DMS 273 (cell line): ENCODE results near the gene HS1BP3.

Experiments
- DNase-seq: peaks from one replicate; lab custom pipeline; 2025; ENCODE audit not compliant: unreplicated experiment; lab: John Stamatoyannopoulos, UW

The HS1BP3 gene

GRCh38 chr2:20618886-20619521, 31.9 kb downstream of the HS1BP3 start:
- no peak for DNase-seq

GRCh38 chr2:20618468-20618885, 32.4 kb downstream of the HS1BP3 start:
- no peak for DNase-seq

DNA sequence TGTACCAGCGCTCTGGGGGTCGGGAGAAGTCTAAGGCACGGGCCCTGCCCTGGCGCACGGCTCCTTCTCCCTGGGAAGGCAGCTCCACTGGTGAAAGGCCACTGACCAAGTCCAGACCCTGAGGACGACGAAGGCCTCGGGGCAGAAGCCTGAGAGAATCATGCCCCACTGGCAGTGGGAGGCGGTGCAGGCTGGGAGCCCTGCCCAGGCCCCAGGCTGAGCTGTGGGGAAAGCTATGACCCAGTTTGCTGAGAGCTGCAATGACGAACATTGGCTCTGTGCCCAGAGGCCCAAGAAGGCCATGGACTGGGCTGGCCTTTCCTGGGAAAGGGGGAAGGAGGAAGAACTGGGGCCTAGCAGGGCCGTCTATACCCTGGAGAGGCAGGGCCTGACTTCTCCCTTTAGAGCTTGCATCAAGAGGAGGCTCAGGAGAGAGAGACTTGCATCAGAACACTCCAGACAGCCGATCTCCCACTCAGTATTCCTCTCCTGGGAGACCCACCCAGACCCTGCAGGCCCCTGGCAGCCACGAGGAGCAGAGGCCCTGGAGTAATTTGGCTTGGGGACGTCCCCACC, 32.9 kb downstream of the HS1BP3 start:
- DNase-seq = peak; percentile 74

GRCh38 chr2:20617081-20617575, 33.8 kb downstream of the HS1BP3 start:
- peak; percentile 29 for DNase-seq

GRCh38 chr2:20616341-20616871, 34.5 kb downstream of the HS1BP3 start:
- no peak for DNase-seq

- no peak for DNase-seq
Observed at GRCh38 chr2:20615466-20616241, 35.2 kb downstream of the HS1BP3 start.

- DNase-seq = no peak
Observed at GRCh38 chr2:20615068-20615465, 35.8 kb downstream of the HS1BP3 start.

GRCh38 chr2:20614201-20615067, 36.5 kb downstream of the HS1BP3 start:
- DNase-seq = no peak

DNA sequence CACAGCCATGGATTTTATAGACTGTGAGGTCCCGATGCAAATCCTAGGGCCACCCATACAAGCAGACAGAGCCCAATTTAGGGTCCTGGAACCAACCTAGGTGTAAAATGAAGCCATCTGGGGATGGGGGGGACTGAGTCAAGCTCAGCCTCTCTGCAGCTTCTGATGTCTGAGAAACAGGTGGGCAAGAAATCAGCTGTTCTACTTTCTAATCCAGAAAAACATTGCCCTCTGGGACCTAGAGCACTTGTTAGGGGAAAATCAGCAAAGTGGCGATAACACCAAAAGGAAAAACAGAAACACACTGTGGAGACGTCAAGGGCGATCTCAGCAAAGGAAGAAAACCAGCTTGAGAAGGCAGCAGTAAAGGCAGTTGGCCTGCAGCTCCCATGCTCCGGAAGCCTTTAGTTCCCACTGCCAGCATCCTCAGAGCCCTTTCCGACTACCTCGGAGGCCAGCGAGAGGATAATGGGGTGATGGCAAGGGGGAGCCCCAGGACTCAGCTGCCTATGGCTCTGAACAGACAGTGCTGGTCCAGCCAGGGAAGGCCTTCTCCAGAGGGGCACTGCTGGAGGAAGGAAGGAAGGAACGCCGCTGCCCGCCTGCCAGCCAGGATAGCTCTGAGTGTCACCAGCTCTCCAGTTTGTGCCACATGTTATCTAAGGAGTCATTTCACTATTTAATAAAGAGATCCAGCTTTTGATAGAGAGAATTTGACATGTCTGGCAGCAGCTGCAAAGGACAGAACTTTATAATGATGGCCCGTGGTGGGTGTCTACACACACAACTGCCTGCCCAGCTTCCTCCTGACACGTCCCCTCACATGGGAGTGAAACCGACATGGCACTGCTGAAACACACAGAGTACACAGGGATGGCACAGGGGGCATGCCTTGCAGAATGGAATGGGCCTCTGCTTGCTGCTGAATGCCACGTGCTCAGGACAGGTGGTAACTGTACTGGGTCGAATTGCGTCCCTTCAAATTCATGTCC, 37.7 kb downstream of the HS1BP3 start:
- no peak for DNase-seq

DNA sequence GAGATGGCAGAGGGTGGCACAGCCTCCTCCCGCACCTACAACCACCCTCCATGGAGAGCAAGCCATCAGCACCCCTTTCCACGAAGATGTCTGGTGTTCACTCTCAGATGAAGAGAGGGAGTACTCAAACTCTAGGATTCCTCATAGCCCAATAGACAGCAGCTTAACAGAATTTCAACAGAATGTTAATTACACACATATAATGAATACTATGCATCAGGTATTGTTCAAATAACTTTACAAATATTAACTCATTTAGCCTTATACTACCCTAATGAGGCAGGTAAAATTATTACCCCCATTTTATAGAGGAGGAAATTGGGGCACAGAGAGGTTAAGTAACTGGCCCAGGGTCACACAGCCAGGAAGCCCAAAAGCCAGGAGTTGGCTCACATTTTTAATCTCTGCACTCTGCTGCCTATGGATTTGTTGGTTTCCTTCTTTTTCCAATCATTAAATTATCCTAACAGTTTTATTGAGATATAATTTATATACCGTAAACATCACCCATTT, 39.0 kb downstream of the HS1BP3 start:
- DNase-seq = no peak

GRCh38 chr2:20611077-20611843, 39.6 kb downstream of the HS1BP3 start:
- no peak for DNase-seq

GRCh38 chr2:20609995-20610357, 40.9 kb downstream of the HS1BP3 start:
- no peak for DNase-seq

GRCh38 chr2:20609349-20609994, 41.4 kb downstream of the HS1BP3 start:
- peak; percentile 46 for DNase-seq

DNA sequence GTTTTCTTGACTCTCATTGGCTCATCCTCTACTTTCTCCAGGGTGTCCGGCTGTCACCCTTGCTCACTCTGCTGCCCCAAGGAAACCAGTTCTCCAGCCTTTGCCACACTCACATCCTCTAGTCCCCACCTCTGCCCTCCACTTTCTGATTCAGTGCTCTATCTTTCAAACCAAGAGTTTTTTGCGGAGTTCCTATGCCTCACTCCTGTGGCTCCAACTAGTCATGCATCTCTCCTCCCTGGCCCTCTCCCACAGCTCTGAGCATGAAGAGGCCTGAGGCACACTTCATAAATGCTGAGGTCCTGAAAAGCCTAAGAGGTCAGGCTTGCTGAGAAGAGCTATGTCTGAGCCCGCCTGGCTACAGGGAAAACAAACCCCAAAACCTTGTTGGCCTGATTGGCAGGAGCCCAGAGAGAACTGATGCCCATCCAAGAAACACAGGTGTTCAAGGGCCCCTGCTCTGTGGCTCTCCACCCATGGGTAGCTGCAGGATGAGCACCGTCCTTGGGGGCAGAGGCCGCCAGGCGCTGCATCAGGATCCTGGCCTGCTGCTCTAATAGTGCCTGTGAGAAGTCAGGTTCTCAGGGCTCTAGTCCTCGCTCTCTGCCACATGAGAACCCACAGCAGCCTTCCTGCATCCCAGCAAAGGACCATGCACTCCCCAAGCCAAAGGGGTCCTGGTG, 42.1 kb downstream of the HS1BP3 start:
- no peak for DNase-seq

DNA sequence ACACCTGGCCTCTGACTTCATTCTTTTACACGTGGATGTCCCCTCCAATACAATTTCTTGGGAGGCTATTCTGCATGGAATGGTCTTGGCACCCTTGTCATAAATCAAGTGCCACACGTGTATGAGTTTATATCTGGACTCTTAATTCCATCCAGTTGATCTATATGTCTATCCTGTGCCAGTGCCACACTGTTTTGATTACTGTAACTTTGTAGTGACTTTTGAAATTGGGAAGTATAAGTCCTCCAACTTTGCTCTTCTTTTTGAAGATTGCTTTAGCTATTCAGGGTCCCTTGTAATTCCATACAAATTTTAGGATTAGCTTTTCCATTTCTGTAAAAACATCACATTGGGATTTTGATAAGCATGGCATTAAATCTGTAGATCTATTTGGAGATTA, 43.5 kb downstream of the HS1BP3 start:
- DNase-seq = no peak

DNA sequence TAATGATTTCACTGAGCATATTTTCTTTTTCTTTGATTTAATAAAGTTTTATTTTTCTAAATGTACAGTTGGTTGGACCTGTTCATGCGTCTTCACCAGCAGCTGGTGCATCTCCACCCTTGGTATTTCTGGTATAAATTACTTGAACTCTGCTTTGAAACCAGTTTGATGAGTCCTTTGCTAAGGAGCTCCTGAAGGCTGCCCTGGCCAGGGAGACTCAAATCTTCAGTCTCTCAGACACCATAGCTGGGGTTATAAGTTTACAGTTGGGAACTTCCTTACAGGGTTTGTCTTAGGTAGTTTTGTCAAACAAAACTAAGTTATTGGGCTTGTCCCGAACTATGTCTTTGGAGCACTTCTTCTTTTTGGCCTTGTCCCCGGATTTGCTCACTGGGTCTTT, 44.7 kb downstream of the HS1BP3 start:
- no peak for DNase-seq

DNA sequence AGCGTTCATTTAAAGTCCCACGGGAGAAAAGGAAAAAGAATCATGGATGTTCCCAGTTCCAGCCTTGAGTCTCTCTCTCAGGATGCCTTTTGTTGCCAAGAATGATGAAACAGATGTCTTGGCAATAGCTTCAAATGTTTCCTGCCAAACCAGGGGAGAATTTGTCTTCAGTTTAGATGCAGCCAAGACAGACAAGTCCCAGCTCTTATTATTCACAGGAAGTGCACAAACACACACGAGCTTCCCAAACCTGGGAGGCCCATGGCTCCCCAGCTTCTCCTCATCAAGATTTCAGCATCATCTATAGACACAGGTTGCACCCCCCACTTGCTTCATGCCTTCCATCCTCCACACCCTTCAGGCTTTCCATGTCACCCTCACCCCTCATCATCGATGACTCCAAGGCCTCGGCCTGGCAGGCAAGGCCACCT, 45.9 kb downstream of the HS1BP3 start:
- DNase-seq = peak; percentile 31
